Neural progenitor cell (in vitro differentiated cells): ENCODE measurements around the gene CAMSAP1.

Source experiments
- CTCF ChIP-seq: fragments of 200-600 bp; sonication (generic); IDR thresholded peaks from 2 replicates; pipeline ENCODE4 v1.5.1; 2017; ENCODE audit warnings: antibody characterized with exemption, mild to moderate bottlenecking
- EZH2 ChIP-seq: fragments of 200-600 bp; sonication (generic); IDR thresholded peaks from 2 replicates; pipeline ENCODE4 v1.6.1; 2017; ENCODE audit warnings: antibody characterized with exemption, mild to moderate bottlenecking, moderate library complexity
- EZH2phosphoT487 ChIP-seq: fragments of 200-600 bp; sonication (generic); IDR thresholded peaks from 2 replicates; pipeline ENCODE4 v1.6.1; 2017; ENCODE audit warnings: antibody characterized with exemption

- TF ChIP-seq CTCF: no peak
- no peak for TF ChIP-seq EZH2phosphoT487
- no peak for TF ChIP-seq EZH2
Observed at GRCh38 chr9:135848341-135849047, 58.9 kb downstream of the CAMSAP1 start.
